Activated naive CD8-positive, alpha-beta T cell treated with anti-CD3 and anti-CD28 coated beads, Interleukin-2, amount 50 U/mL, for 24 hours (primary cell): ENCODE measurements around the gene WDR93.

Source experiments
- ATAC-seq: fragments of 150-1000 bp; cut with Tn5 transposase; one replicate; pipeline ENCODE4 v1.10.0; 2021
- DNase-seq: peaks from one replicate; pipeline ENCODE4 v3.0.0; 2021
- H3K27ac Mint-ChIP-seq: one replicate; pipeline ENCODE4 v1.8.0; 2021; ENCODE audit warnings: mild to moderate bottlenecking, mixed read lengths
- H3K27me3 Mint-ChIP-seq: one replicate; pipeline ENCODE4 v1.8.0; 2021; ENCODE audit warnings: mixed read lengths
- H3K36me3 Mint-ChIP-seq: one replicate; pipeline ENCODE4 v1.8.0; 2021; ENCODE audit warnings: low read depth, mixed read lengths
- H3K4me1 Mint-ChIP-seq: one replicate; pipeline ENCODE4 v1.8.0; 2021; ENCODE audit warnings: mixed read lengths
- H3K4me3 Mint-ChIP-seq: one replicate; pipeline ENCODE4 v1.8.0; 2021; ENCODE audit warnings: mild to moderate bottlenecking, moderate library complexity, mixed read lengths
- H3K9me3 Mint-ChIP-seq: one replicate; pipeline ENCODE4 v1.8.0; 2021; ENCODE audit warnings: mixed read lengths

Gene WDR93

DNA sequence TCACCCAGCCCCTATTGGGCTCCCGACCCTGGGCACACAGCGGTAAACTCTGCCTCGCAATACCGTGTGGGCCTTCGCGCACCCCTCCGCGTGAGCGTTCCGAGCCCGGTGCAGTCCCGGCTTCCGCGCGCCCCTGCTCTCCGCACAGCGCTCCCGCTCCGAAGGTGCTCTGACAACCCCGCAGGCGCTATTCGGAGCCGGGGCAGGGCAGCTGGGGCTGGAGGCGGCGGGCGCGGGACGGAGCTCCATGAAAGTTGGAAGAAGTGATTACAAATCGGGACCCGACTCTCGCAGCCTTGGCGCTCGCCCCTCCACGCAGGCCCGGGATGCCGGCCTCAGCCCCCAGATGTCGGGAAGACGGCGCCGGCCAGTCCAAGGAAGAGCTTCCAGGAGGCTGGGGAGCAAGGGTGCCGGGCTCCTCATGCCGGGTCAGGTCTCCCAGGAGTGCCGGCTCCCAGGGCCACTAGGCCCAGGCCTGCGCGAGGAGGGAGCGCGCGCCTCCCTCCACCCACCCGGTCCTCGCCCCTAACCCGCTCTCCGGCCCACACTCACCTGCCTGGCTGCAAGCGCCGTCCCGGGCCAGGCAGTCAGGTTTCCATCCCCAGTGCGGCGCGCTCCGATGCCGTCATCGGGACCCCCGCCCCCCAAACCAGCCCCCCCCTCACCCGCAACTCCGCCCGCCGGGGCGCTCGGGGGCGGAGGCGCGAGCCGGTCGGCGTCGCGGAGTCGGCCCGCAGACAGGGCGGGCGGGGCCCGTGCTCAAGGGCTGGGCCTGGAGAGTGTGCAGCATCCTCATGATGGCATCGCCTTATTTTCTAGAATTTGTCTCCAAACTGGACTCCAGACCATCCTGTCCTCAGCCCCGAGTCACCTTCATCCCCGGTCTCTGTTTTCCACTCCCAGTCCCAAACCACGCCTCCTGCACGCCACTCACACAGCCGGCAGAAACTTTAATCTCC lies 35.5 kb upstream of the WDR93 start, which contains the start of gene KIF7:
Gene KIF7, minus strand, starts transcription at position 621 of the 959 bp plus-strand sequence. CDS start 2,537 bp downstream, outside the sequence.
- DNase-seq (peak; percentile 55), ATAC-seq (peak; percentile 56)
- peaks cover 24% of the 10 kb centered on the region for H3K4me1 Mint-ChIP-seq
- H3K36me3 Mint-ChIP-seq, result peaks cover 5% of the 10 kb centered on the region
- H3K4me3 Mint-ChIP-seq, result peak within 1 kb of the TSS; percentile 85
- H3K9me3 Mint-ChIP-seq, result no peaks in the 10 kb centered on the region
- peak within 1 kb of the TSS; percentile 75 for H3K27ac Mint-ChIP-seq
- H3K27me3 Mint-ChIP-seq, result peaks cover 40% of the 10 kb centered on the region

DNA sequence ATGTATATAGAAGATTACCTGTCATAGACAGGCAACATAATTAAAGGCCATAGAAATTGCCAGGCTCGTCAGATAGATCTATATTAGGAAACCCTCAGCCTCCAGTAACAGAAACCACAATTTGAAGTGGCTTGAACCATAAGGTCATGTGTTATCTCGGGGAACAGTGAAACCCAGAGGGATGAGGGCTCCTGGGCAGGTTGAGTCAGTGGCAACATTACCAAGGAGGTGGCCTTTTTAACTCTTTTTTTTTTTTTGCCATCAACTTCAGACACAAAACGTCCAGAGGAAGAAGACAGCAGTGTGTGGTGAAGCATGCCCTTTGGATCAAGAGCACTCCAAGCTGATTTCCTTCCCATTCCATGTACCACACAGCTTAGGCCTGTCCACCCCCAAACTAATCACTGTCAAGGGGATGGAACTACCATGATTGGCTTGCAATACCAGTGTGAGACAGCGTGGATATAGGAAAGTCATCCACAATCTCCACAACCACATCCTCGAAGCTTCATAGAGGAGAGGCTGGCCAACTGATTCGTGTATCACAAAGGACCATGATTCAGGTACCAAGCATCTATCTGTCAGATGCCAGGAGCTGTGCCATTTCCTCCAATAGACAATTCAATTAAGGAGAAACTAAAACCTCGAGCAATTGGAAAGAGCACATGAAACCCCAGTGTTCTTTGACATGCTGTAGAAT lies 34.3 kb upstream of the WDR93 start:
- no peaks in the 10 kb centered on the region for H3K9me3 Mint-ChIP-seq
- H3K4me1 Mint-ChIP-seq, result peaks cover 24% of the 10 kb centered on the region
- ATAC-seq, result peak; percentile 87
- H3K36me3 Mint-ChIP-seq, result peaks cover 5% of the 10 kb centered on the region
- DNase-seq, result peak; percentile 37
- peaks cover 45% of the 10 kb centered on the region for H3K27me3 Mint-ChIP-seq
- peak overlapping the region; percentile 85 for H3K4me3 Mint-ChIP-seq
- H3K27ac Mint-ChIP-seq, result peak overlapping the region; percentile 75

DNA sequence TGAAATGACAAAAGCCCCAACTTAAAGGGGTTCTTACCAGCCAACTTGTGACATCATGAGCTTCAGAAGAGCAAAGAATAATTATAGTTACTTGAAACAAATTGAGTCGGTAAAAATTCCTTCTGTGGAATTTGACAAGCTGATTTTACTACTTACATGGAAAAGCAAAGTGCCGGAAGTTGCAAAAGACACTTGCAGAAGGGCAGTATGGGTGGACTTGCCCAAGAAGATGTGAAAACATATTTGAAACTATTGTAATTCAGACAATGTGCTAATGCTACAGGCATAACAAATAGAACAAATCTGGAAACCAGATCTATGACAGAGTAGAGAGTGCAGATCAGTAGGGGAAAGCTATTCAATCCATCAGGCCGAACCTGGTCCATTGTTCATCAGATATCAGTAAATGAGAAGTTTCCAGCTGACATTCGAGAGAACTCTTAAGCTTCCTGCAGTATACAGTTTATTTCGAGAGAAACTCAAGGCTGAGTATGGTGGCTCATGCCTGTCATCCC lies 32.9 kb upstream of the WDR93 start:
- DNase-seq (no peak), ATAC-seq (no peak)
- Mint-ChIP-seq H3K27me3 (peaks cover 45% of the 10 kb centered on the region), H3K27ac (no peak overlapping the region), H3K4me1 (peaks cover 24% of the 10 kb centered on the region), H3K36me3 (peaks cover 5% of the 10 kb centered on the region), H3K9me3 (no peaks in the 10 kb centered on the region), H3K4me3 (no peak overlapping the region)

GRCh38 chr15:89659295-89659694 lies 31.3 kb upstream of the WDR93 start:
- H3K4me1 Mint-ChIP-seq, result peaks cover 22% of the 10 kb centered on the region
- no peaks in the 10 kb centered on the region for H3K9me3 Mint-ChIP-seq
- peaks cover 40% of the 10 kb centered on the region for H3K27me3 Mint-ChIP-seq
- ATAC-seq (no peak), DNase-seq (no peak)
- H3K27ac Mint-ChIP-seq, result no peak overlapping the region
- no peak overlapping the region for H3K4me3 Mint-ChIP-seq
- peaks cover 4% of the 10 kb centered on the region for H3K36me3 Mint-ChIP-seq

GRCh38 chr15:89660556-89660955 lies 30.1 kb upstream of the WDR93 start:
- Mint-ChIP-seq H3K36me3 (no peaks in the 10 kb centered on the region), H3K9me3 (no peaks in the 10 kb centered on the region), H3K27ac (no peak overlapping the region), H3K4me1 (peaks cover 17% of the 10 kb centered on the region), H3K4me3 (no peak overlapping the region), H3K27me3 (peaks cover 42% of the 10 kb centered on the region)
- DNase-seq (no peak), ATAC-seq (no peak)

DNA sequence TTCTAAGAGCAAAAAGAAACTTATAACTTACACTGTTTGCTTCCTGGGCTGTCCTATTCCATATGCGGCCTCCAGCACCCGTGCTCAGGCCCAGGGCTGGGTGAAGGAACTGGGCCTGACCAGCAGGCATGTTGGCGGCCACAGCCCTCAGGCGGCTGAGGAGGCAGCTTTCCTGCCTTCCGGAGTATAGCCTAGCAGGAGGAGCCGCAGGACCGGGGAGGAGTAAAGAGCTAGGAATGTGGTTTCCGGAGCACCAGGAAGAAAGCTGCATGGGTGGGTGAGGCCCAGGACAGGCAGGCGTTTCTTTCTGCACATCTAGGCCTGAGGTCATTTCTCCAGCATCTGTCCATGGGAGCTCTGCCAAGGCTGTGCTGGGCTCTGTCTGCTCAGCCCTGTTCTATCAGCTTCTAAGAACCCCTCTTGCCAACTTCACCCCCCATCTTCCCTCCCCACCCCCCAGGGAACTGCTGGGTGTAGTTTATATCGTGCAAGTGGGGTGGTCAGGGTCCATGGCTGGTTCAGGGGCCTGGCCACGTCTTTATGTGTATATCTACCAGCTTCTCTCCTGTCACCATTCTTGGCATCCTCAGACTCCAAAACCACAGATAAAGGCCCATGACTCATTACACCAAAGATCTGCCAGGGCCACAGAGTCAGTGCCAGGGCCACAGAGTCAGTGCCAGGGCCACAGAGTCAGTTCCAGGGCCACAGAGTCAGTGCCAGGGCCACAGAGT lies 27.6 kb upstream of the WDR93 start:
- no peak for DNase-seq
- Mint-ChIP-seq H3K4me1 (peaks cover 1% of the 10 kb centered on the region), H3K36me3 (no peaks in the 10 kb centered on the region), H3K4me3 (no peak overlapping the region), H3K27ac (no peak overlapping the region), H3K27me3 (peaks cover 44% of the 10 kb centered on the region), H3K9me3 (no peaks in the 10 kb centered on the region)
- no peak for ATAC-seq

GRCh38 chr15:89664441-89665350 lies 25.9 kb upstream of the WDR93 start:
- DNase-seq (no peak), ATAC-seq (no peak)
- Mint-ChIP-seq H3K9me3 (no peaks in the 10 kb centered on the region), H3K4me1 (peaks cover 1% of the 10 kb centered on the region), H3K27me3 (peaks cover 38% of the 10 kb centered on the region), H3K36me3 (no peaks in the 10 kb centered on the region), H3K27ac (no peak overlapping the region), H3K4me3 (peak overlapping the region; percentile 47)

DNA sequence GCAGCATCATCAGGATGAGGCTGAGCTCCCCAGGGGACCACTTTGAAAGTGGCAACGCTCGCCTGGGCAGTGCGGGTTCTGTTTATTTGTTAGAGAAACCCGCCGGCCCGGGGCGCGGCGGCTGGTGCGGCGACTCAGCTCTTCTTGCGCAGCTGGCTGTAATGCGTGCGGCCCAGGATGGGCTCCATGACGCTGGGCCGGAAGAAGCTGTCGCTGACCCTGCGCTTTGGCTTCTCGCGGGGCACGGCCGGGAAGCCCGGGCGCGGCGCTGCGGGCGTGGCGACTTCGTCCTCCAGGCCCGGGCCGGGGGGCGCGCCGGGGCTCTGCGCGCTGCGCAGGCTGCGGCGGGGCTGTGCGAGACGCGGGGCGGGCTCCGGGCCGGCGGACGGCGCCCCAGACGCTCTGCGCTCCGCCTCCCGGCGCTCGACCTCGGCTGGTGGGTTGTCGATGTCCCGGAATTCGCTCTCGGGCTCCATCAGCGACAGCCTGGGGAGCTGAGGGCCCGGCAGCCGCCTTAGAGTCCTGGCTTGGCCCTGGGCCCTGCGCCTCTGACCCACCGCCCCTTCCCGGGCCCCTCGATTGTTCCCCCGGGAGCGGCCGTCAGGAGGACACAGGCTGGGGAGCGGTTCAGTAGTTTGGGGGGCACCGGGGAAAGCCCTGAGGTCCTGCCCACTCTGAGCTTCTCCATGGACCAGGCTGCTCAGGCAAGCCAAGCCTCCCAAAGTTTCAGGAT lies 25.0 kb upstream of the WDR93 start:
- peaks cover 1% of the 10 kb centered on the region for H3K4me1 Mint-ChIP-seq

GRCh38 chr15:89666184-89666857 lies 24.3 kb upstream of the WDR93 start:
- Mint-ChIP-seq H3K4me1 (peaks cover 1% of the 10 kb centered on the region), H3K9me3 (no peaks in the 10 kb centered on the region)

More for the DNA sequence above, 25.0 kb upstream of the WDR93 start:
- Mint-ChIP-seq H3K4me3 (no peak overlapping the region), H3K9me3 (no peaks in the 10 kb centered on the region), H3K27ac (no peak overlapping the region), H3K36me3 (no peaks in the 10 kb centered on the region), H3K27me3 (peaks cover 34% of the 10 kb centered on the region)
- ATAC-seq, result peak; percentile 56
- peak; percentile 14 for DNase-seq

DNA sequence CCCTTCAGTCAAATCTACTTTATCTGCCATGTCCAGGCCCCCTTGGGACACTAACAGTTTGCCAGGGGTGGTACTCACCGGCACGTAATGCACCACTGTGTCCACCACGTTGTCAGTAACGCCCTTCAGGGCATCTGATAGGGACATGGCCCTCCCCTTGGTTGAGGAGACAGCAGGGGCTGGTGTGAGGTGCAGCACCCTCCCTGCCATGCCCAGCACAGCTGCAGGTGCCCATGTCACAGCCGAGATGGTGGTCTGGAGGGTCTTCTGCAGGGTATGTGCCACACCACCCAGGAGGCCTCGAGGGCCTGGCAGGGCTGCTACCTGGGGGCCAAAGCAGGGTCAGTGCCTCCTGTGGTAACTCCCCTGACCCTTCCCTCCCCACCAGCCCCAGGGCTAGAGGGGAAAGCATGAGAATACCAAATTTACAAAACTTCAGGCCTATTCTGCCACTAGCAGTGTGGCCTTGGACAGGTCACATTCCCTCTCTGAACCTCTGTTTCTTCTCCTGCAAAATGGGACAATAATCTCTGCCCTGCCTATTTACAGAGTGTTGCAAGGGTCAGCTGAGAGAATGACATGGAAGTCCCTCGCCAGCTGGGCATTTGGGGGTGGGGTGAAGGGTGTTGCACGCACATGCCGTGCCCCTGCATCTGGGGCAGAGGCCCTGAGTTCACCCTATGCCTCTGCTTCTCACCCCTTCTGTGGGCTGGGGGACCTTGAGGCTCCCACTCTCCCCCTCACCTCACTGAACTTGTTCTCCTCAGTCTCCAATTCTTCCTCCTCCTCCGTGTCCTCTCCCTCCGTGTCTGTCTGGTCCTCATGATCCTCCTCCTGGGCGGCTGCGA lies 23.5 kb upstream of the WDR93 start:
- H3K27me3 Mint-ChIP-seq, result peaks cover 30% of the 10 kb centered on the region
- no peaks in the 10 kb centered on the region for H3K36me3 Mint-ChIP-seq
- H3K9me3 Mint-ChIP-seq, result no peaks in the 10 kb centered on the region
- H3K4me3 Mint-ChIP-seq, result no peak overlapping the region
- H3K4me1 Mint-ChIP-seq, result peaks cover 4% of the 10 kb centered on the region
- DNase-seq, result no peak
- no peak overlapping the region for H3K27ac Mint-ChIP-seq
- ATAC-seq, result no peak

More at GRCh38 chr15:89666184-89666857, 24.3 kb upstream of the WDR93 start:
- no peak overlapping the region for H3K4me3 Mint-ChIP-seq
- no peaks in the 10 kb centered on the region for H3K36me3 Mint-ChIP-seq
- DNase-seq (no peak), ATAC-seq (no peak)
- H3K27ac Mint-ChIP-seq, result no peak overlapping the region
- peaks cover 31% of the 10 kb centered on the region for H3K27me3 Mint-ChIP-seq

- Mint-ChIP-seq H3K36me3 (no peaks in the 10 kb centered on the region), H3K27ac (no peak overlapping the region), H3K27me3 (peaks cover 26% of the 10 kb centered on the region), H3K4me1 (peaks cover 4% of the 10 kb centered on the region), H3K9me3 (no peaks in the 10 kb centered on the region), H3K4me3 (no peak overlapping the region)
- no peak for ATAC-seq
- DNase-seq, result no peak
Observed at GRCh38 chr15:89667706-89667960, 23.0 kb upstream of the WDR93 start.

DNA sequence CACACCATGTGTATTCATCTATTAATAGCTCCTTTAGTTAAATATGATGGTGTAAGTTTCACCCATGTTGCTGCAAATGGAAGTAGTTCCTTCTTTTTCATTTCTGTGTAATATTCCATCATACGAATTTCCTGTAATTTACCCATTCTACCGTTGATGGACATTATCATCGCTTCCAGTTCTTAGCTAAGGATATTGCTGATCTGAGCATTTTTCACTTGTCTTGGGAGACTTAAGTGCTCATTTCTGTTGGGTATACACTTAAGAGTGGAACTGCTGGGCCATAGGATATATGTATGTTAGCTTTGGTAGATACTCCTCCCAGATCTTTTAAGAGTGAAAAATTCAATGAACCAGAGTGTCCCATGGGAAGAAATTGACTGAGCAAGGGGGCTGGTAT lies 22.4 kb upstream of the WDR93 start:
- no peak for DNase-seq
- H3K27me3 Mint-ChIP-seq, result peaks cover 26% of the 10 kb centered on the region
- H3K27ac Mint-ChIP-seq, result no peak overlapping the region
- no peak overlapping the region for H3K4me3 Mint-ChIP-seq
- ATAC-seq, result no peak
- H3K4me1 Mint-ChIP-seq, result peaks cover 4% of the 10 kb centered on the region
- H3K36me3 Mint-ChIP-seq, result no peaks in the 10 kb centered on the region
- no peaks in the 10 kb centered on the region for H3K9me3 Mint-ChIP-seq
